A549 (cell line): ENCODE measurements around the gene MYO19. TPM values are rescaled to one million over a fixed set of nuclear protein-coding genes. Genes with fewer than 3 reads are reported as not detected.
A peak's percentile ranks its signal among the peaks of the same experiment; 100 is the strongest.
"Not testable (repeated sequence)": the region's sequence is repeated elsewhere in the genome, so short reads cannot be mapped to it uniquely, and the experiment has no call there.

ENCODE experiments used
- ATAC-seq, 2 experiments: fragments of 200-7000 bp in 1 of 2; fragments of >200 bp in 1 of 2; cut with Nextera tagmentation in 1 of 2; cut with Tn5 transposase in 1 of 2; 3 replicates each; pipeline versions ENCODE4 v1.8.0 to v1.9.1; 2018 to 2020; ENCODE audit warnings: mild to moderate bottlenecking in 1 of 2, moderate library complexity in 1 of 2
- CTCF ChIA-PET: fragments of 300-600 bp; sonication (Branson Sonifier 250); formaldehyde crosslinking; extraction: SDS; loops from one replicate; lab custom pipeline; 2021; ENCODE audit warnings: antibody characterized with exemption, inconsistent platforms; lab: Yijun Ruan, JAX
- POLR2A ChIA-PET: fragments of 350-600 bp; formaldehyde crosslinking; extraction: SDS; loops from one replicate; lab custom pipeline; 2021; ENCODE audit warnings: antibody characterized with exemption, inconsistent platforms; lab: Yijun Ruan, JAX
- DNase-seq, 2 experiments: peaks; one replicate each; pipeline versions ENCODE4 v3.0.0 to v3.0.0-alpha.2; 2011 to 2016; ENCODE audit warnings: low read depth in 1 of 2, low spot score in 1 of 2
- FAIRE-seq: peaks from 2 replicates; lab custom pipeline; 2011; peaks lifted over from hg19 to GRCh38; lab: Jason Lieb, UNC
- H3K27ac ChIP-seq, 2 experiments: fragments of >200 bp; sonication (Bioruptor Twin); formaldehyde crosslinking; 3 replicates each; pipeline ENCODE4 v1.5.1; 2016 to 2017
- H3K4me1 ChIP-seq: fragments of >200 bp; sonication (Bioruptor Twin); formaldehyde crosslinking; 3 replicates; pipeline ENCODE4 v1.6.1; 2016
- H3K4me2 ChIP-seq: fragments of >200 bp; sonication (Bioruptor Twin); formaldehyde crosslinking; 3 replicates; pipeline ENCODE4 v1.6.1; 2016
- H3K4me3 ChIP-seq: fragments of >200 bp; sonication (Bioruptor Twin); formaldehyde crosslinking; 3 replicates; pipeline ENCODE4 v1.5.1; 2016
- H3K9me3 ChIP-seq: fragments of >200 bp; sonication (Bioruptor Twin); formaldehyde crosslinking; 3 replicates; pipeline ENCODE4 v1.6.1; 2016
- WGBS: methylation state at CpG from one replicate; pipeline ENCODE4 v1.1.6; 2017; ENCODE audit errors: missing lambda C conversion rate; 5-methylcytosine and 5-hydroxymethylcytosine counted together
- polyA plus RNA-seq, 4 experiments: library from polyadenylated mRNA; depleted of rRNA in 3 of 4; stranded (reverse); fragments of >200 nt; fragmentation: RNase III in 1 of 4; extraction: RNeasy Plus Mini Kit Qiagen cat#74134 plus additional on column Dnase treatment in 1 of 4; gene quantifications; 2 replicates in 3 of 4; 3 replicates in 1 of 4; pipeline ENCODE4 v1.2.3, GENCODE V29; 2011 to 2017
- small RNA-seq, 6 experiments: library from RNA; depleted of rRNA; stranded (forward); fragments of <200 nt; gene quantifications; one replicate each; pipeline ENCODE3, GENCODE V24; 2012

Gene MYO19
- polyA plus RNA-seq, 2 of the 4 experiments (the other 2 are of a cell fraction): 91.7 to 99.0 TPM

DNA sequence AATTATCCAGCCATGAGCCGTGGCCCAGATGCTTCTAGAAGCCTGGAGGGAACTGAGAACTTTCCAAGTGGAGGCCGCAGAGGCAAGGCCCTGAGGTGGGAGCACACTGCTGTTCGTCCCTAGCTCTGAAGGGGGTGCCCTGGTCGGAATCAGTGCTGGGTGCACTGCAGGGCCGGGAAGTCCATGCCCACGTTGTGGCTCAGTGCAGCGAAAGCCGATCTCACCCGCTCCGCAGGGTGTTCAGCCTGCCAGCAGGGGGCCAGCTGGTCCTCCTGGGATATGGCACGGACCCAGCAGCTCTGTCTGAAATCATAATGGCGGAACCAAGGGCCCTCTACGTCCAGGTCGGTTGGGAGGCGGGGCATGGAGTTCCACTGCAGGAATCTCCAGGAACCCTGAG, 84.7 kb downstream of the MYO19 start:
- POLR2A ChIA-PET, H3K9me3 ChIP-seq, CTCF ChIA-PET, H3K4me3 ChIP-seq, H3K4me1 ChIP-seq, FAIRE-seq, DNase-seq, H3K27ac ChIP-seq, H3K4me2 ChIP-seq: not testable (repeated sequence)
- peak; percentile 89 to 99; a peak in 5 of 6 replicates for ATAC-seq
- 21% methylated on average over 9 of the region's 15 CpGs for WGBS

Small RNA genes within 50 kb of the gene (small RNA-seq; reads per million reads assigned to genes)
- 0 reads per million in 6 experiments for gene RNA5SP439

Other genes starting within 250 kb of the MYO19 start
- 0.12 TPM in 1 of 2 replicates, not detected in the other for gene TBC1D3G, start 211.0 kb downstream of the MYO19 start, polyA plus RNA-seq (2011; rRNA removed)
- gene TBC1D3G, start 211.0 kb downstream of the MYO19 start, polyA plus RNA-seq (2017; fragmentation: RNase III; extraction: RNeasy Plus Mini Kit Qiagen cat#74134 plus additional on column Dnase treatment): 0.08 TPM in 1 of 3 replicates, not detected in the others
- not detected in 2 replicates for gene TBC1D3H, start 146.4 kb downstream of the MYO19 start, polyA plus RNA-seq (2011; rRNA removed)
- not detected in 3 replicates for gene TBC1D3H, start 146.4 kb downstream of the MYO19 start, polyA plus RNA-seq (2017; fragmentation: RNase III; extraction: RNeasy Plus Mini Kit Qiagen cat#74134 plus additional on column Dnase treatment)
- gene ZNHIT3, start 48.2 kb downstream of the MYO19 start, polyA plus RNA-seq (2011; rRNA removed): 147 and 166 TPM in 2 replicates
- gene ZNHIT3, start 48.2 kb downstream of the MYO19 start, polyA plus RNA-seq (2017; fragmentation: RNase III; extraction: RNeasy Plus Mini Kit Qiagen cat#74134 plus additional on column Dnase treatment): 111 to 120 TPM (median 117 TPM) in 3 replicates
- gene PIGW, start 119 bp upstream of the MYO19 start, polyA plus RNA-seq (2011; rRNA removed): 26.1 and 30.0 TPM in 2 replicates
- gene PIGW, start 119 bp upstream of the MYO19 start, polyA plus RNA-seq (2017; fragmentation: RNase III; extraction: RNeasy Plus Mini Kit Qiagen cat#74134 plus additional on column Dnase treatment): 30.8 to 32.3 TPM (median 32.1 TPM) in 3 replicates
- gene GGNBP2, start 10.1 kb upstream of the MYO19 start, polyA plus RNA-seq (2011; rRNA removed): 144 and 163 TPM in 2 replicates
- gene GGNBP2, start 10.1 kb upstream of the MYO19 start, polyA plus RNA-seq (2017; fragmentation: RNase III; extraction: RNeasy Plus Mini Kit Qiagen cat#74134 plus additional on column Dnase treatment): 79.9 to 91.9 TPM (median 83.7 TPM) in 3 replicates
- 7.4 and 9.5 TPM in 2 replicates for gene DHRS11, start 57.0 kb upstream of the MYO19 start, polyA plus RNA-seq (2011; rRNA removed)
- gene DHRS11, start 57.0 kb upstream of the MYO19 start, polyA plus RNA-seq (2017; fragmentation: RNase III; extraction: RNeasy Plus Mini Kit Qiagen cat#74134 plus additional on column Dnase treatment): 9.6 to 11.2 TPM (median 11.1 TPM) in 3 replicates
- gene MRM1, start 66.7 kb upstream of the MYO19 start, polyA plus RNA-seq (2011; rRNA removed): 11.1 and 12.7 TPM in 2 replicates
- gene MRM1, start 66.7 kb upstream of the MYO19 start, polyA plus RNA-seq (2017; fragmentation: RNase III; extraction: RNeasy Plus Mini Kit Qiagen cat#74134 plus additional on column Dnase treatment): 21.7 to 22.1 TPM (median 21.9 TPM) in 3 replicates